Pulmonary artery endothelial cell (primary cell): Measurements from ENCODE around the gene TNRC6A. TPM values are rescaled to one million over a fixed set of nuclear protein-coding genes. Genes with fewer than 3 reads are reported as not detected.

Experiments
- DNase-seq: peaks from one replicate; pipeline ENCODE4 v3.0.0-alpha.2; 2011; ENCODE audit warnings: low read depth, low spot score
- total RNA-seq: library from RNA; depleted of rRNA; stranded (reverse); fragments of >200 nt; gene quantifications from 2 replicates; pipeline ENCODE4 v1.2.3, GENCODE V29; 2014

The TNRC6A gene
- total RNA-seq, 1 donor from 2014 or later = 24.3 TPM

DNA sequence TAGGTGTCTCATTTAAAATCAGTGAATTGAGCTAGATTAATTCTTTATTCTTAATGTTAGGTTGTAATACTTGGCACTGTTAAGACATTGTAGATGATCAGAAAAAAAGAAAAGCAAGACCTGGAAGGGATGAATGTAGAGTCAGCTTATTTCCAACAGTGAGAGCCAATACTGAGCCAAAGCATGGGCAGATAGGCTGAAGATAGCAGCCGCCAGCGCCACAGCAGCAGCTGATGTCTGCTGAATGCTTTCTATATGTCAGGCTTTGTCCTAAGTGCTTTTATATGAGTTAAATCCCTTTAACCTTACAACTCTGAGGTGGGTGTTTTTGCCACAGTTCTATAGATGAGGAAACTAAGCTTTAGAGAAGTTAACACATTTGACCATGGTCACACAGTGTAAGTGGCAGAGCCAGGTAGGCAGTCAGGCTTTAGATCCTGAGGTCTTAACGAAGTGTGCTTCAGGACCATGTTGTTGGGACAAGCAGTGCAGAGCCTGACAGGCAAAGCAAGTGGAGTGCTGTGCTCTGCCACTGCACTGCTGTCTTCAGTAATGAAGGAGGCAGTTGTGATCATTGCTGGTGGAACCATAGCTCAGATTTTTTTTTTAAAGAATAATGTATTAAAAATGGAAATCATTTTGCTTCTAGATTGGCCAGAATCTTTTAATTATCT is 25.9 kb downstream of the TNRC6A start:
- no peak for DNase-seq

DNA sequence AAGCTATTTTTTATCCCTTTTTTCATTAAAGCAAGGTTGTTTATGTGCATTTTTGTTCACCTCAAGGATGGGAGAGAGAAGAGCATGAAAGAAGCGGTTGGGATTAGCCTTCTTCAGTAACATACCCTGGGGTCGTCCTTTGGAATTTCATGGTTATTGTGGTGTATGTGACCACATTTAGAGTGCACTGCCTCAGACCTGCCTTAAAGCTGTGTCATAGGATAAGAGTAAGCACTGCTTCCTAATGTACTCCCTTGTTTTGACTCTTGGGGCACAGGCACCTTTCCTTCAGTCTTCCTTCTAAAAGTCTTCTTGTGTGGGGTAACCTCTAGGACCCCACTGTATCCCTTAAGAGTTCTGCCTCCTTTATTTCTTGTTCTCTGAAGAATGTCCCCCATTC is 28.9 kb downstream of the TNRC6A start:
- DNase-seq = no peak

DNA sequence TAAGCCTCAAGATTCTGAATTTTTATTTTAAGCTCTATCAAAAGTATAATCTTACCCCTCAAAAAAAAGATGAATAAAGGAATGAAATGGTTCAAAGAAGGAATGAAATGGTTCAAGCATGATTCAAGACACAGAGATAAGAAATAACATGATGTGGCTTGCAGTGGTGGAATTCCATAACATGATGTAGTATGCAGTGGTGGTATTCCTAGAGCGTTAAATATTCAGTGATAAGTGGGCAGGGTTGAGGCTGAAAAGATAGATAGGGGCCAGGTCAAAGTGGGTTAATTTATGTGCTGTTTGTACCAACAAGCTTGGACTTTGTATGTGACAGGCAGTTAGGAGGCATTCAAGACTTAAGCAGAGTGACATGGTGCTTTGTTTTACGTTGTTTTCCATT is 29.6 kb downstream of the TNRC6A start:
- DNase-seq = no peak

DNA sequence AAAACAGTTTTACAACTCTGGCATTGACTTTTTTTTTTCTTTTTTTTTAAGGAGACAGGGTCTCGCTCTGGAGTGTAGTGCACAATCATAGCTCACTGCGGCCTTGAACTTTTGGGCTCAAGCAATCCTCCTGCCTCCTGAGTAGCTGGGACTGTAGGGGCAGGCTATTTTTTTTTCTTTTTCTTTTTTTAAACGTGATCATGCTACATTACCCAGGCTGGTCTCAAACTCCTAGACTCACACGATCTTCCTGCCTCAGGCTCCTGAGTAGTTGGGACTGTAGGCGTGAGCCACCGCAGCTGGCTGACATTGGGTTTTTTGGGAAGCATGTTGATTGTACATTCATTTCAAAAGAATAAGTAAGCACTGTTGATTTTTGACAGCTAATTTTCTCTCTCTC is 32.1 kb downstream of the TNRC6A start:
- DNase-seq = no peak

DNA sequence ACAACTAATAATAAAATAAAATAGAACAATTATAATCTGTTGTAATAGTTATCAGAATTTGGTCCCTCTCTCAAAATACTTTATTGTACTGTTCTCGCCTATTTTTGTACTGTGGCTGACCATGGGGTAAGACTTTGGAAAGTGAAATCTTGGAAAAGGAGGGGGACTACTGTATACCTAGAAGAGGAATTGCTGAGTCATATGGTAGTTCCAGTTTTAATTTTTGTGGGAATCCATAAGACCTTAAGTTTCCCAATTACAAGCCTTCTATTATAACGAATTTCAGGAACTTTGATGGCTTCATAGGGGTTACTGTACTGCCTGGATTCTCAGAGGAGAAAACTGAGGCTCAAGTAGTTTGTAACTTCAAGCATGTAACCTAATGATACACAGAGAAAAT is 35.5 kb downstream of the TNRC6A start:
- DNase-seq = no peak

DNA sequence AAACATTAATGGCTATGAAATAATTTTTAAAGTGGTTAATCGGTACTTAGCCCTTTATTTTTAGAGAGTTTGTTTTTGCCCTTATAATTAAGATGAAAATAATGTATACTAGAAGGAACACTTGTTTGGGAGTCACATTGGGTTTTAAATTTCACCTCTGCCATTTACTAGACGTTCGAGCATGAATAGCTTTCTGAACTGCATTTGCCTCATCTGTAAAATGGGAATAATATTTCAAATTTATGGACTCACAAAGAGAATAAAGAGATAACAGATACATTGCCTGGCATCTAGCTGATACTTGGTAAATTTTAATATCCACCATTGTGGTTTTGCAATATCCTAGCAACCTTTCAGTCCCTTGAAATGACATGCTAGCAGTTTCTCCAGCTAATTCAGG is 36.6 kb downstream of the TNRC6A start:
- no peak for DNase-seq

DNA sequence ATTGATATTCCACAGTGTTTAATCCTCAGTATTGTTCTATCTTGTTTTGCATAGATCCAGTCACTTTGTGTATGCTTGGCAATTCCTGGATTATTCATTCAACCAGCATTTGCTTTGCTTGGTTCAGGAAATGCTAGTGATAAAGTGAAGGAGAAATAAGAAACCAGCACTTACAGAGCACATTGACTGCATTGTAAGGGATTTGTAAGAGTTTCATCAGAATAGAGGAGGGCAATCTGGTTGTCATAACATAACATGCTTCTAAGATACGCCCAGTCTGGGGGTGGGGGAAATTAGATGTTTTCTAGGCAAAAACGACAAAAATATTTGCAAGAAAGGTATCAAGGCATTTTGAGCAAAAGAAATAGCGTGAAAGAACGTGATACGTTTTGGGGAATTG is 40.4 kb downstream of the TNRC6A start:
- no peak for DNase-seq

DNA sequence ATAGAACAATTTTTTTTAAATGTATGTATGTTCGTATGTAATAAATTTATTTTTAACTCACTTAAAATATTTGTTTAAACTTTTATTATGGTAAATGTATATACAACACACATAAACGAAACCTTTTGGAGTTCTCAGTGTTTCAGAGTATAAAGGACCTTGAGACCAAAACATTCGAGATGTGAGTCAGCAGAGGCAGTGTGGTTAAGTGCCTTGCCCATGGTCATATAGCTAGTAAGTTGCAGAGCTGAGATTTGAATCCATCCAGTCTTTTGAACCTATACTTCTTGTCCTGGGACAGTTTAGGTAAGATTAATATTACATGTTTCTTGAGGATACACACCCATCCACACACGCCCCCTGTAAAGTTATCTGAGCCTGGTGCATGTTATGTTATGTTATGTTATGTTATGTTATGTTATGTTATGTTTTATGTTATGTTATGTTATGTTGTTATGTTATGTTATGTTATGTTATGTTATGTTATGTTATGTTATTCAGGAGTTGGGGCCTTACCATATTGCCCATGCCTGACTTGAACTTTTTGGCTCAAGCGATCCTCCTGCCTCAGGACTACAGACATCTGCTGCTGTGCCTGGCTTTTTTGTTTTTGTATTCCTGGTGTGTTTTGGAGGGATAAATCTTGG is 41.8 kb downstream of the TNRC6A start:
- DNase-seq = no peak

DNA sequence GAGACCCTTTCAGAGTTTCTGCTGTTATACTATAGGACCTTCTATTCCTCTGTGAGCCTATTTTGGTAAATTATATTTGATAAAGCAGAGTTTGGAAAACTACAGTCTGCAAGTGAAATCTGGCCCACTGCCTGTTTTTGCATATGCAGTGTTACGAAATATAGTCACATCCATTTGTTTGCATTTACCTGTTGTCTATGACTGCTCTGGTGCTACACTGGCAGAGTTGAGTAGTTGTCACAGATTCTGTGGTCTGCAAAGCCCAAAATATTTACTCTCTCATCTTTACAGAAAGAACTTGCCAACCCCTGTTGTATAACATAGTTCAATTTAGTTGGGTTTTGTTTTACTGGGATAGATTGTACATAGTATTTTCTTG is 42.3 kb downstream of the TNRC6A start:
- no peak for DNase-seq

DNA sequence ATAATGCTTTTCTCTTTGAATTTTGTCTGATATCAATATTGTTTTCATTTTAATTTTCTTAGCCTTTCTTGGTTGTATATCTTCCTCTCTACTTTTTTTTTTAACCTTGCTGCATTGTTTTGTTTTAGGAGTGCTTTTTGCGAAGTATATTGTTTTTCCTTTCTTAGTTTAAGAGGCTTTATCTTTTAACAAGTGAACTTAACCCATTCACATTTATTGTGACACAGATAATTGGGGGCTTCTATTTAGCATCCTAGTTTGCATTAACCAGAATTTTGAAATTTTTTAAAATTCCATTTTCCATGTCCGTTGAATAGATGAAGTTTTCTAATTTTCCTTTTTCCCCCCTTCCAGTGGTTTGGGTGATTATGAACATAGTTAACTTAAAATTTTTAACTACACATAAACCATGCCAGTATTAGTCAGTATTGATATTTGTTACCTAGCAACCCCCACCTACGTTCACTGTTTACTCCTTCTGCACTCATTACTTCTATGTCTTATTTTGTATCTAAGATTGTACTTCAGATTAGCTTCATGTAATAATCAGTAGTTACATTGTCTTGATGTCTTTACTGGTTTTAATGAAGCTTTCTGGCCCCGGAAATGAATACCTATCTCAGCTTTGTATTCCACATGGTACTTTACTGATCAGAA is 44.4 kb downstream of the TNRC6A start:
- no peak for DNase-seq

DNA sequence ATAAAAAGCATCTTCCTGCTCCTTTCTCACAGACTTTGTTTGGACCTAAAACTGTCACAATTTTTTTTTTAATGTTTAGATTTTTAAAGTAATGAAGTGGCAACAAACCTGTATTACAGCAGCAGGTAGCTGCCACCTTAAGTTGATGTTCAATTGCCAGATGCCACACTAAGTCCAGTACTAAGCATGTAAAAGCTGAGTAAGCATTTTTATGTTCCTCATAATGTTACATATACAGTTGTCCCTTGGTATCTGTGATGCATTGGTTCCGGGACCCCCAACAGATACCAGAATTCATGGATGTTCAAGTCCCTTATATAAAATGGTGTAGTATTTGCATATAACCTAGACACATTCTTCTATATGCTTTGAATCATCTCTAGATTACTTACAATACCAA is 45.1 kb downstream of the TNRC6A start:
- DNase-seq = no peak

DNA sequence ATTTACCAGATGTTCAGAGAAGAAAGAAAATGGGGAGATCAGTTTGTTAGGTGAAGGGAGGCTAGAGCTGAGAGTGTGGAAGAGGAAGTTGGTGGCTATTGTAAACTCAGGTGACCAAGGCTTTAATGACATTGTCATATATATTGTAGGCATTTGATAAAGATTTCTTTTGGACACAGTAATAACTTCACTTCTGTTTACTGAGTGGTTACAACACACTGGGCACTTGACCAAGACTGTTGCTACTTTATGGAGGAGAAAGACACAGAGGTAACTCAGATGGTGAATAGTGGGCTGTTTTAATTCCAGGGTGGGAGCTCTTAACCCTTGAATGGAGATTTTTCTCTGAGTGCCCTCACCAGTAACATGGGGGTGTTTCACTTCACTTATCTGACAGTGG is 46.0 kb downstream of the TNRC6A start:
- DNase-seq = no peak

DNA sequence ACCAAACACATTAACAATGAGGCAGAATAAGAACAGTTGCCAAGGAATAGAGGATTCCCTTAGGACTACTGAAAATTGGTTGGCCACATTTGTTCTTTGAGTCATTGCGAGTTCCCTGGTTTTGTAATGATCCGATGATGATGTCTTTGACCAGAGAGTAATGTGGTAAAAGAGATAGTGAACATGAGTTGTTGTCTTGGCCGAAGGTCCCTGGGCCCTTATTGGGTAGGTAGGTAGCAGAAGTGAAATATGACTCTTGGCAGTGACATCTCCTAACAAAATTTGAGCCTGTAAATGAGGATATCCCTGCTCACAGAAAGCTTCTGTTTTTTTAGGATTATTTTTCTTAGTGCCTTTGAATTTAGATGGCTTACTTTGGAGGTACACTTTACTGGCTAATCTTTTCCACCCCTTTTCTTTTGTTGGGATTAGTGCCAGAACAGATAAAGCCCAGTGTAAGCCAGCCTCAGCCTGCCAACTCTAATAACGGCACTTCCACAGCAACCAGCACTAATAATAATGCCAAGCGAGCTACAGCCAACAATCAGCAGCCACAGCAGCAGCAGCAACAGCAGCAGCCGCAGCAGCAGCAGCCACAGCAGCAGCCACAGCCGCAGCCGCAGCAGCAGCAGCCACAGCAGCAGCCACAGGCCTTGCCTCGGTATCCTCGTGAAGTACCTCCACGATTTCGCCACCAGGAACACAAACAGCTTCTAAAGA is 47.2 kb downstream of the TNRC6A start:
- DNase-seq = no peak

DNA sequence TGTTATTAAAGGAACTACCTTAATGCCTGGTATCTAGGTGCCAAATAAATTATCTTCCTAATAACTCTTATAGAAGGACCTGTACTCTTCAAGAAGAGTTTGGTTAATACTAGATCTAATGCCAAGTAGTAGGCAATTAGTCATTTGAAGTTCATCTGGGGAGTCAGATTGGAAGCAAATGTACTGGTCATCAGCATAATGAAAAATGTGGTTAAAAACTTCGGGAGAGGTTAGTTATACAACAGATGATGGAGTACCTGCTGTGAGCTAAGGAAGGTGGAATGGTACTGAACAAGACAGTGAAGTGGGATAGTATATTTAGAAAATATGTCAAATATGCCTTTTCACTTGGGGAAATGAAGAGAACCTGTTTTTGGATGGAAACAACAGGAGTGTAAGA is 49.2 kb downstream of the TNRC6A start:
- DNase-seq = no peak

DNA sequence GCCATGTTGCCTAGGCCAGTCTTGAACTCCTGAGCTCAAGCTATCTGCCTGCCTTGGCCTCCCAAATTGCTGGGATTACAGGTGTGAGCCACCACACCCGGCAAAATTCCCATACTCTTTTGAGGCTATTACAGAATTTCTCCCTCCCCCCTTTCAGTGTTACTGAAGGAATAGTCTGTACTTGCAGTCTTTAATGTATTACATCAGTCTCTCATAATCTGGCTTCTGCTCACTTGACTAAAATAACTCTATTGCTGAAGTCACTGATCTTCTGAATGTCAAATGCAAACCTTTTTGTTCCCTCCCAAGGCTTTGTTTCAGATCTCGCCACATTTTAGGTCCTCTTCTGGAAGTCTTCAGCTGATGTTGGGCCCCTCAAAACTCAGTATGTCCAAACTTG is 51.8 kb downstream of the TNRC6A start:
- no peak for DNase-seq

DNA sequence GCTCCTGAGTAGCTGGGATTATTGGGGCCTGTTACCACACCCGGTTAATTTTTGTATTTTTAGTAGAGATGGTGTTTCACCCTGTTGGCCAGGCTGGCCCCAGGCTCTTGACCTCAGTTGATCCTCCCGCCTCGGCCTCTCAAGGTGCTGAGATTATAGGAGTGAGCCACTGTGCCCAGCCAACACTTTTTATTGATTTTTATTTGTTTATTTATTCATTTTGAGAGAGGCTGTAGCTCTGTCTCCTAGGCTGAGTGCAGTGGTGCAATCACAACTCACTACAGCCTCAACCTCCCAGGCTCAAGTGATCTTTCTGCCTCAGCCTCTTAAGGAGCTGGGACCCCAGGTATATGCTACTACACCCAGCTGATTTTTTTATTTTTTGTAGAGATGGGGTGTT is 54.7 kb downstream of the TNRC6A start:
- no peak for DNase-seq

DNA sequence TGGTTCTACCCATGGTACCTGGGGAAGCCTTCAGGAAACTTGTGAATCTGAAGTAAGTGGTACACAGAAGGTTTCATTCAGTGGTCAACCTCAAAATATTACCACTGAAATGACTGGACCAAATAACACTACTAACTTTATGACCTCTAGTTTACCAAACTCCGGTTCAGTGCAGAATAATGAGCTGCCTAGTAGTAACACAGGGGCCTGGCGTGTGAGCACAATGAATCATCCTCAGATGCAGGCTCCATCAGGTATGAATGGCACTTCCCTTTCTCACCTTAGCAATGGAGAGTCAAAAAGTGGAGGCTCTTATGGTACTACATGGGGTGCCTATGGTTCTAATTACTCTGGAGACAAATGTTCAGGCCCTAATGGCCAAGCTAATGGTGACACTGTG is 60.4 kb downstream of the TNRC6A start:
- no peak for DNase-seq

DNA sequence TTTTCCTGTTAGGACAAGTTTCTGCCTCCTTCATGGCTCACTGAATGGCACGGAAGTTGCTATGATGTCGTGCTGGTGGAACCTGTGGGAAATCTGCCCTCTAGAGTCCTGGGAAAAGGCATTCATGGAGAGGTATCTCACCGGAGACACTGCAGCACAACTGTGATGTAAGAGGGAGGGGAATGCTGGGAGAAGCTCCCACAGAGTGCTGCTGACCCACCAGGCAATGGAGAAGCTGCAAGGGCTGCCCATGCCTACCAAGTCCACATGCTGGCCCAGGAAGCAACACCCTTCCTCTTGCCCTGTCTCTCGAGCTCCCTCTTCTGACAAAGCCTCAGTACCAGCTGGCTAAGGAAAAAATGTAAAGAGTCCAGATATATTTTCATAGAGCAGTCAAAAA is 71.1 kb downstream of the TNRC6A start:
- DNase-seq = no peak

DNA sequence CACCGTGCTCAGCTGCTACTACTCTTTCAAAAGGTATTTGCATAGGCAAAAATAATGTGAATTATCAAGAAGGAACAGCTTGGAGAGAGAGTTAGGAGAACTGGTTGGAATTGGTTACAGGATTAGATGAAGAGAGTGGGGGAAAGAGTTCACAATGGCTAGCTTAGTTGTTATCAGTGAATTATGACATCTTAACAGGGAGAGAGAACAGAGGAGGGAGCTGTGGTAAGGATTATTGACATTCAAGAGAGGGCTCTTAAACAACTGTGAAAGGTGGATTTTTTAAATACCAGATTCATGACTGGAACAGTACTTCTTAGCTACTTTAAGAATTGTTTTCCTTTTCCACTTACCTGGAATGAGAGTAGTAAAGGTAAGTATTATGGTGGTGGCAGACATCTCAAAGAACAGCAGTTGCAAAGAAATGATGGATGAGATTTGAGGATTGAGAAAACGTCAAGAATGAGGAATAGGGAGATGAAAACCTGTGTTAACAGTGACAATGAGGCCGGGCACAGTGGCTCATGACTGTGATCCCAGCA is 72.4 kb downstream of the TNRC6A start:
- DNase-seq = no peak

DNA sequence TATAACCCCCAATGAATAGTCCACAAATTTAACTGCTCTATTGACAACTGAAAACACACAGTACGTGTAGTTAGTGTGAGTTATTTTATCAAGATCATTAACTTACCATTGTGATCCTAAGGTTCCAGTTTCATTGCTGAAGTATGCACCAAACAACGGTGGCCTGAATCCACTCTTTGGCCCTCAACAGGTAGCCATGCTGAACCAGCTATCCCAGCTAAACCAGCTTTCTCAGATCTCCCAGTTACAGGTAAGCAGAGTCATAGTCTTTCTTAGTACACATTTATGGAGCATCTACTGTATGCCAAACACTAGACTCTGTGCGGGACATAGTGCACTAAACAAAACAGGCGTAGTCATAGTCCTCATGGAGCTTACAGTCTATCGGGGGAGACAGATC is 76.0 kb downstream of the TNRC6A start:
- DNase-seq = no peak

DNA sequence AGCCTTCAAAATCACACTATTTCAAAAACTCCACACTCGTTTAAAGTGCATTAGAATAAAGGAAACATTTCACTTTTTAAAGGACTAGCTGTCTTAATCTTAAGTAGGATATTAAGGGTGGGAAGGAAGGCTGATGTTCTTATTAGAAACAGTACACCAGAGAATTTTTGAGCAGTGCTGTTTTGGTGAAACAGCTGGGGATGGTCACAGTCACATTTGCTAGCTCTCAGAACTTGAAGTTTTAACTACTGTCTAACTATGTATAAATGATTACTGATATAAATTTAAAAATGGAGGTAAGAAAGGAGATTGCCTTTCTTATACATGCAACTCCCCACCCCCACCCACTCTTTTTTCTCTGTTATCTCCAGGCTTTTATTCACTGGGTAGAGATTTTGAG is 77.8 kb downstream of the TNRC6A start:
- DNase-seq = no peak
